Hematopoietic multipotent progenitor cell treated with erythropoietin and hydrocortisone succinate and interleukin-3 and kit ligand, for 8 days (in vitro differentiated cells): ENCODE data around the gene MTNR1B.

Source experiments
- DNase-seq: peaks from one replicate; pipeline ENCODE4 v3.0.0-alpha.2; 2015

The MTNR1B gene

DNA sequence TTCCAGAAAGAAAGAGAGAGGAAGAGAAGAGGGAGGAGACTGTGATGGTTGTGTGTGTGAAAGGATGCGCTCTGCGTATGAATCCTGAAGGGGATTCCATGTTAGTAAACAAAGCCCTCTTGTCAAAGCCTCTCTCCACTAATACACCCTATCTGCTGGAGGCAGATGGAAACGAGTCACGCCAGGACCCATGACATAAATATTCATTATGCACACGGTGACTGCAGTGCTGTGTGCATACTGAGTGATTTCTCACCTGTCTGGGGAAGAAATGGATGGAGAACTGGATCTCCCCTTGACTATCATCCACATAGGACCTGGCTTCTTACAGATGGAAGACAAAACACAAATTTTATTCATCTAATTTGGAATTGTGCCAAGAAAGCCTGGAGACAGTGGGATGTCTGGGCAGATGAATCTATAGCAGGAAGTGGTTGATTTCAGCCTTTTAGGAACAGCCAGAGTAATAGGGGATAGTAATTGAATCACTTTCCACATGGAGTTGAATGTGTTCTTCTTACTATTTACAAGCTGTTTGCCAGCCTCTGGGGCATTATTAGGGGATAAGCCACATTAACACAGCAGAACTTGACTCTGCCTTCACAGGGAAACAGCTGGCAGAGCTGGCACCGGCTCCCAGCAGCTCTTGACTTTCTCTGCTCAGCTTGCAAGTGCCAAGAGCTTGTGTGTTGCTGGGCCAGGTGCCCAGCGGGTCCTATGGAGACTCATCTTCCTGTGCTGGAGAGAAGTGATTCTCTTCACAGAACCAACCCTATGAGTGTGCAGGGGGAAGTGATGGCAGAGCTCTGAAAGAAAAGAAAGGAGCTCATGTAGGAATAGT lies 9.0 kb downstream of the MTNR1B start:
- no peak for DNase-seq

DNA sequence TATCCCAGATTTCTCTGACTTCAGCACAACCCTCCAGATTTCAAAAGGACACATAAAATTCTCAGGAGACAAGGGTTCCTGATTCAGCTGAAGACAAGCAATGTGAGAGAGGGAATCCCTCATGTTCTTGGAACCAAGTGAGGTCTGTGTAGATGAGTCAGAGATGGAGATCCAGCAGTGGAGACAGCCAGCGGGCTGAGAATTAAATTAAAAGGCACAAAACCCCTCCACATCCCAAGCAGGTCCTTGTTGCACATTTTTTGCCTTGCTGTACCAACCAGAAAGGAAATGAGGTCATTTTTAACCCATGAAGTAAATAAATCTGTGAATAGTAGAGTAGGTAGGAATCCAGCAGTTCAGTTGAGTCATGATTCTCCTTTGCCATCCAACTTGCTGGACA lies 9.7 kb downstream of the MTNR1B start:
- DNase-seq: no peak

DNA sequence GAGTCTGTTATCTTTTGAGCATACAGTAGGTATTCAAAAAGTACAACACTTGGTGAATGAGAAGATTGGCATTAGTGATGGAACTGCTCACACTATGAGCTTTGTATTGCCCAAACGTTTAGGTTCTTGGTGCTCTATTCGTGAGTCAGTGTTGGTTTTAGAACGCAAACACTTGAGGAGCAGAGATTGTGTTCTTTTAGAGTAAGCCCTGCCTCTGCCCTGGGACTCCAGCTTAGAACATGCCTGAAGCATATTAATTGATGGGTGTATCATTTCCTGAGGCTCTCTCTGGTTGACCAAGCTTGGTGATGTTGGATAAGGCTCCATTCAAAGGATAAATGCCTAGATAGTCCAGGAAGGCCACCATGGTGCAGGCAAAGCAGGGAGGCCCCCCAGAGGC lies 10.9 kb downstream of the MTNR1B start:
- no peak for DNase-seq

DNA sequence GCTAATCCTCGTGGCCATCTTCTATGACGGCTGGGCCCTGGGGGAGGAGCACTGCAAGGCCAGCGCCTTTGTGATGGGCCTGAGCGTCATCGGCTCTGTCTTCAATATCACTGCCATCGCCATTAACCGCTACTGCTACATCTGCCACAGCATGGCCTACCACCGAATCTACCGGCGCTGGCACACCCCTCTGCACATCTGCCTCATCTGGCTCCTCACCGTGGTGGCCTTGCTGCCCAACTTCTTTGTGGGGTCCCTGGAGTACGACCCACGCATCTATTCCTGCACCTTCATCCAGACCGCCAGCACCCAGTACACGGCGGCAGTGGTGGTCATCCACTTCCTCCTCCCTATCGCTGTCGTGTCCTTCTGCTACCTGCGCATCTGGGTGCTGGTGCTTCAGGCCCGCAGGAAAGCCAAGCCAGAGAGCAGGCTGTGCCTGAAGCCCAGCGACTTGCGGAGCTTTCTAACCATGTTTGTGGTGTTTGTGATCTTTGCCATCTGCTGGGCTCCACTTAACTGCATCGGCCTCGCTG lies 12.1 kb downstream of the MTNR1B start:
- no peak for DNase-seq

DNA sequence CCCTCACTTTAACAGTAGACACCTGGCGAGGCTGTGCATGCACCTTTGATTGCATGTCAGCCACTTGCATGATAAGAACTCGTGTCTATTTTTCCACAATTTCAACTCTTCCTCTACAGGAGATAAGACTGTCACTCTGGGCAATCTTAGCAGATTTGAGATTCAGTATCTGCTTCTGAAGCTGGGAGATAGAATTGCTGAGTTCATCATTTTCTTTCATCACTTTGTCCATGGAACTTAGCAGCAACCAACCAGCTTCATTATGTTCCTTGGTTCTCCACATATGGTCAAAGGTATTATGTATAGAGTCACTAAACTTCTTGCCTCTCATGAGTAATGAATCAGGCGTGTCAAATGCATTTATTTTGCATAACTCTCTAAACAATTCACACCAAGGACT lies 17.1 kb downstream of the MTNR1B start:
- DNase-seq: no peak

DNA sequence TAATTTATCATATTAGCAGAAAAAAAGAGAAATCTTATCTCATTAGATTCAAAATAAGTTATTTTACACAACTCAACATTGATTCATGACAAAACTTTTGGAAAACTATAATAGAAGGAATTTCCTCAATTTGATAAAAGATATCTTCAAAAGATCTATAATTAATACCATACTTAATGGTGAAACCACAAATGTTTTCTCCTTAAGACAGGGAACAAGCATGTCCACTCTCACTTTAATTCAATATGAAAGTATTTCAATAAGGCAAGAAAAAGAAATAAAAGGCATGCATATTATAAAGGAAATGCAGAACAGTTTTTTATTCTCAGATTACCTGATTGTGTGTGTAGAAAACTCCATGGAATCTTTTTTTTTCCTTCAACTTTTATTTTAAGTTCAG lies 23.6 kb downstream of the MTNR1B start:
- DNase-seq: no peak

DNA sequence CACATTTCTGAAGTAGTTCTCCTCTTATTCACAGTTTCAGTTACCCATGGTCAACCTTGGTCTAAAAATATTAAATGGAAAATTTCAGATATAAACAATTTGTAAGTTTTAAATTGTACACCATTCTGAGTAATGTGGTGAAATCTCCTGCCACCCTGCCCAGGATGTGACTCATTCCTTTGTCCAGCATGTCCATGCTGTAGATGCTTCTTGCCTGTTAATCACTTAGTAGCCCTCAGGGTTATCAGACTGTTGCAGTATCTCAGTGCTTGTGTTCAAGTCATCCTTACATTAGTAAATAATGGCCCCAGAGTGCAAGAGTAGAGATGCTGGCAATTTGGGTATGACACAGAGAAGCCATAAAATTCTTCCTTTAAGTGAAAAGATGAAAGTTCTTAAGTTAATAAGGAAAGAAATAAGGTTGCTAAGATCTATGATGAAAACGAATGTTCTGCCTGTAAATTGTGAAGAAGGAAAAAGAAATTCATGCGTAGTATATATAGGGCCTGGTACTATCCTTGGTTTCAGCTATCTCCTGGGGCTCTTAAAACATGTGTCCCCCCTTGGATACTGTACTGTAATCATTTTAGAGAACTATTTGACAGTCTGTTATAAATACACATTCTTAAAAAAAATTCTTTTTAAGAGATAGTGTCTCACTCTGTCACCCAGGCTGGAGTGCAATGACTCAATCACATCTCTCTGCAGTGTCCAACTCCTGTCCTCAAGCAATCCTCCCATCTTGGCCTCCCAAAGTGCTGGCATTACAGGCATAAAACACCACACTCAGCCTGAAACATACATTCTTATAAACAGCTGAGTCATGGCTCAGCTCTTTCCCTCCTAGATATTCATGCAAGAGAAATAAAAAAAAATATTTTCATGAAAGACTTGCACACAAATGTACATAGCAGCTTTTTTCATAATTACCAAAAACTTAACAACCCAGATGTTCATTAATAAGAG lies 31.3 kb downstream of the MTNR1B start:
- DNase-seq: peak; percentile 57

DNA sequence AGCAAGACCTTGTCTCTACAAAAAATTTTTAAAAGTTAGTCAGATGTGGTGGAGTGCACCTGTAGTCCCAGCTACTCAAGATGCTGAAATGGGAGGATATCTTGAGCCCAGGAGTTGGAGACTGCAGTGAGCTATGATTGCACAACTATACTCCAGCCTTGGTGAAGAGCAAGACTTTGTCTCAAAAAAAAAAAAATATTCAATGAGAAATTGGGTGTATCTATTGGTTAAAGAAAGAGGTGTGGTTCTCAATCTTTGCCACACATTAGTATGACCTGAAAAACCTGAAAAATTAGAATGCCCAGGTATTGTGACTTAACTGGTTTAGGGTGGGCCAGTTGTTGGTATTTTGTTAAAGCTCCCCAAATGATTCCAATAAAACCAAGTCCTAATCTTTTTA lies 32.4 kb downstream of the MTNR1B start:
- DNase-seq: no peak

DNA sequence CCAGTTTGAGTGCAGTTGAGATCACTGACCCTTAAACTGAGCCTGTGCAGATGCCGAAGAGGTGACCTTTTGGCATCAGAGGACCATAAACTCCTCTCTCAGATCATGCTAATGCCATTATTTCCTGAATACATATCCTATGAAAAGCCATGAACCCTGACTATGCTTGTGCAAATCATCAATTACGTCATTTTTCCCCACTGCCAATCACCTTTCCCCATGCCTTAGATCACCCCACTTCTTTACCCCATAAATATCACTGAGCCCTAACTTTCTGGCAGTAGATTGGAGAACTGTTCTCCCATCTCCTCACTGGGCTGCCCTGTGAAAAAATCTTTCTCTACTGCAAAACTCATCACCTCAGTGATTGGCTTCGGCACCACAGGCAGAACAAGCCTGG lies 32.9 kb downstream of the MTNR1B start:
- DNase-seq: no peak

DNA sequence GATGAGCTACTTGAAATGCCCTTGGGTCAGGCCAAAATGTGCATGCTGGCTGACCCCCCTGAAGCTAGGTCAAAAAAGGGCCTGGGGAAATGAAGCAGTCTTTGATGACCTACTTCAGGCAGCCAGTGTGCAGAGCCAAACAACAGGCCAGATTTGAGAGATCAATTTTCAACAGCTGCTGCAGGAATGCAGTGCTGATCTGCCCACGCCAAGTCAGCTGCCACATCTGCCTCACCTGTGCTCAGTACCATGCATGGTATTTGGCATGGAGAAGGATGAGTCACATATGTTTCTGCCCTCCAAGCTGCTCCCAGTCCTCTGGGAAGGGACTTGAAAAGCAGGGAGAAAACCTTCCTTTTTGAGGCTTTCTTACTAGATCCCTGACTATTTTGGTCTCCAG lies 35.8 kb downstream of the MTNR1B start:
- no peak for DNase-seq

DNA sequence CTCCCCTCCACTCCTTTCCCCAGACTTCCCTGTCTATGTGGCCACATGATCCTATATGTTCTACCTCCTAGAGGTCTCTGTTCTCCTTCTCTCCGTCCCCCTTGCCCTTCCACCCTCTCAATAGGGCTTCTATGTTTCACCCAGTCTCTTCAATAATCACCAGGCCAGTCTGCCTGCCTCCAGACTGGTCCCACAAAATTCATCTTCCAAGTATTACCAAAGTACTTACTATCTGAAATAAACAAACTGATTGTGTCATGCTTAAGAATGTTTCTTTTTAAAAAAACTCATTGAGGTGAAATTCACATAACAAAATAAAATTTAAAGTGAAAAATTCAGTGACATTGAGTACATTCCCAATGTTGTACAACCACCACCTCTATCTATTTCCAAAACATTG lies 44.2 kb downstream of the MTNR1B start:
- DNase-seq: no peak

DNA sequence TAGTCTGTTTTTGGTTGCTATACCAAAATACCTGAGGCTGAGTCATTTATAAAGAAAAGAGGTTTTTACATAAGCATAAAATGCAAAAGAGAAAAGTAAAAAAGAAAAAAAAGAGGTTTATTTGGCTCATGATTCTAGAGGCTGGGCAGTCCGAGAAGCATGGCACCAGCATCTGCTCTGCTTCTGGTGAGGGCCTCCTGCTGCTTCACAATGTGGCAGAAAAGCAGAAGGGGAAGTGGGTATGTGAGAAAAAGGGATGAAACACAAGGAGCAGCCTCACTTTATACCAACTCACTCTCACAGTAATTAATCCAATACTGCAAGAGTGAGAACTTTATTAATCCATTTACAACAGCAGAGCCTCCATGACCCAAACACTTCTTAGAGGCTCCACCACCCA lies 47.1 kb downstream of the MTNR1B start:
- no peak for DNase-seq

DNA sequence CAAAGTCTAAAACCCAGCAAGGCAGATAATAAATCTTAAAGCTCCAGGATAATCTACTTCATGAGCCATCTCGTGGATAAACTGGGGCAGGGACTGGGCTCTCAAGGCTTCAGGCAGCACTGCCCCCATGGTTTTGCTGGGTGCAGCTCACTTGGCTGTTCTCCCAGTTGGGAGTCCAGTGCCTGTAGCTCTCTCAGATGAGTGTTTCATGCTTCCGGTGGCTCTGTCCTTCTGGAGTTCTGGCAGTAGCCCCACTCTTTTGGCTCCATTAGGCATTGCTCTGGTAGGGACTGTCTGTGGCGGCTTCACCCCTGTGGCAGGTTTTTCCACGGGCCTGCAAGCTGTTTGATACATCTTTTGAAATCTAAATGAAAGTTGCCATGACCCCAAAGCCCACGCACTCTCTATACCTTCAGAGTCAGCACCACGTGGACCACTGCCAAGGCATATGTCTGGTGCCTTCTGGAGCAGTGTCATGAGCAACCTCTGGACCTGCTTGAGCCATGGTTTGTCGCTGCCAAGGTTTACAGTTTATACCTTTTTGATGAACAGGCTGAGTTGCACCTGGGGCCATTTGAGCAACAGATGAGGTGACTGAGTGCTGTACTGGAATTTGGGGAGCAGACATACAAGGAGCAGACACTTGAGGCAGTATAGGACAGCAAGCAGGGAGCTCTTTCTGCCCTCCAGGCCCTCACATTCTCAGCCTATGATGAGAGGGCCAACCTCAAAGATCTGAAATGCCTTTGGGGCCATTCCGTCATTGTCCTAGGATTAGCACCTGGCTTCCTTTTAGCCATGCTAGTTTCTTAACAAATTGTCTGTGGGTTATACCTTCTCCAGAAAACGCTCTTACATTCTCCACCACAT lies 48.6 kb downstream of the MTNR1B start:
- DNase-seq: no peak

DNA sequence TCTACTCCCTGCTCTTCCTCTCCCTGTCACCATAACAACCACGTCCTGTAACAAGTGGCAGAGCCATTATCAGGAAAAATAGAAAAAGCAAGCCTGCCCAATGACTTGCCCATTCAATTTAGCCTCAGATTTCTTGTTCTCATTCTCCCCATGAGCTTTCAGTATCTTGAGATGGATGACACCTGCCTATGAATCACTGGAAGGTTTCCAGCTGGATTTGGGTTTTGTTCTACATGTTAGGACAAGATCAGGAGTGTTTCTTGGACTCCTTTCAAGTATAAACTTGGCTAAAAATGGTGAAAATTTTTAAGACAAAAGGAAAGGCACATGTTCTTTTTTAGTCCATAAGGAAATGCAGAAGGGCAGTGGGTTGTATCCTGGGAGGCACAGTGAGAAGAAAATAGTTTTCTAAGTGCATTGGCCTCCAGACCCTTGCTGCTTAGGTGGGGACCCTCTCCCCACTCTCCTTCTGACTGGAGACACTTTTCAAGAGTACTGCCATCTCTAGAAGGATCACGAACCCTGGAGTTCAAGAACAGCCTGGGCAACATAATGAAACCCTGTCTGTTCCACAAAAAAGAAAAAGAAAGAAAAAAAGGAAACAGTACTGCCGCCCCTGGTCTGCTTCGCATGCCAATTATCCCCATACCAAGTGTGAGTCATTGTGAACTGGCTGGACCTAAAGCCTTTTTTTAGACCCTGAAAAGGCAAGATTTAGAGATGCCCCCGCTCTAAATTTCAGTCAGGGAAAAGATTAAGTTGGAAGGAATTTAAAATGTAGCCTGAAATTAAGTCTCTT lies 51.0 kb downstream of the MTNR1B start:
- DNase-seq: no peak

DNA sequence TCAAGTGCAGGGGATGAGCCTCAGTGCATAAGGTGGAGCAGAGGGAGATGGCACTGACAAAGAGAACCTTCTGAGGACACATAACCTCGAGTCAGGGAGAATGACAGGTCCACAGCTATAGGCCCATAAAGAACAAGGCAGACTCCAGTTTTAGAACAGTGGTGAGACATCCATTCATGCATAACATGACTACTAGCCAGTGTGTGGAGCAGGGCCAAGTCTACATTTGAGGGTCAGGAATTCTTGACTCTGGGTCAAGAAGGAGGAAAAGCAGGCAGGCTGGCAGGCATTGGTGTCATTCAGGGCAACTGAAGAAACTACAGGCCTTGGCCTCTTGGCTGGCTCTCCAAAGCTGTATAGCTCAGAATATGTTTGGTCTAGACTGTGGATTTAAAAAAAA lies 54.9 kb downstream of the MTNR1B start:
- no peak for DNase-seq

DNA sequence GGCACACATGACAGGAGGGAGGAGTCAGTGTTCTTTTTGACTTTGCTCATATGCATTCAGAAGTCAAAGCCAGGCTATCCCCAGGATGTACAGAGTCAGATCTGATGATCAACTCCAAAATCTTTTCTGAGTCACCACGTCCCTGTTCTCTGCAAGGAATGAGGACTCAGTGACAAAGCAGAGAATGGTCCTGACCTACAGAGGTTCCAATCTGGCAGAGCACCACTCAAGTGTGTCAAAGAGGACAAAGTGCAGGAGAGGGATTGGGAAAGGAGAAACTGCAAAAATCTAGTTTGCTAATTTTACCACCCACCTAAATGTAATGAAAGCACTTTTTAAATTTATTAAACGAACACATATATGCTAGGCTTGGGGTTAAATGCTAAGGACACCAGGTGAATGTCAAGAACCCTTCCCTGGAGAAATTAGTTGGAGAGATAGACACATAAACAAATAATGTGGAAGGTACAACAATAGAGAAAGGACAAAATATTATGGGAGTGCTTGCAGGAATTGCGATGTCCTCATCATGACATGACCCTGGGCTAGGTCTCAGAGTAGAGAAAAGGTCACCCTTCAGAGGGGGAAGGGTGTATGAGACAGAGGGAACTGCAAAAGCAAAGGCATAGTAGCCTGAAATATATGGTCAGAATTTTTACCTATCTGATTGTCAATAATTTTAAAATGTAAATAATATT lies 56.3 kb downstream of the MTNR1B start:
- no peak for DNase-seq

DNA sequence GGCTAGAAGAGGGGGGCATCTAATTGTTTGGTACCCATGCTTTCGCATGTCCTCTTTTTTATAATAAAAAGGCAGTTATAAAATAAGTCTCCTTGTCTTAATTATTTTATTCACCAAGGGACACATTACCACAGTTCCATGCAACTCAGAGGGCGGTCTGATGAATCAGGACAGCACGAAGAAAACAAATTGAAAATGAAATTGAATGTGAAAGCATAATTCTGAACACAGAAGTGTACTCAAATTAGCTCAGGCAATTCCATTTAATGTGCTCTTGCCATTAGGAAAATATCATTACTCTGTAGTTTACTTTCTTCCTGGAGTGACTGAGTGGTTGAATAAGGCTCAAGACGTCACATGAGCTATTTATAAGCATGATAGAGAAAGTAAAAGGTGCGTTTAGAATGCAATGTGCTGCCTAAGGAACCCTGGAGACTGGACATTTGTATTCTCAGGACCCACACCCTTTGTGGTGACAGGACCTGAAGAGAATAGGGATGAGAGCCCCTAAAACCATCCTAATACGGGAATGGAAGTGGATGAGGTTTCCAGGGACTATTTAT lies 59.6 kb downstream of the MTNR1B start:
- no peak for DNase-seq

DNA sequence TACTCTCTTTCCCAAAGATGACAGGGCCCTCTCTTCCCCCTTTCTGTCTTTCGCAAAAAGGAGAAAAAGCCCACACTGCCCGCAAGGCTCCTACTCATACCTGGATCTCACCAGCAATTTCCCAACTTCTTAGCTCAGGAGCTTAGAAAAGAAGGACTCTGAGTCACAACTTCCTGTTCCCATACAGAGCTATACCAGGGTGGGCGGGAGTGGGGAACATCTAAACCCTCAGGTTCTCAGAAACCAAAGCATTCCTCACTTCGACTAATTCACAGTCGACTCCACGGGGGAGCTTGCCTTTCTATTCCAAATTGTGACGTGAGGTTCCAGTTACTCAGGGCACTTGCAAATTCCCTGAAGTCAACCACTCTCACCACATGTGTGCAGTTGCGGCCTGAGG lies 61.9 kb downstream of the MTNR1B start:
- DNase-seq: no peak
